Calu3 (cell line): Measurements from ENCODE around the gene CDC42EP1. TPM values are rescaled to one million over a fixed set of nuclear protein-coding genes. Genes with fewer than 3 reads are reported as not detected.

Experiments used
- BruUV-seq: library from RNA; stranded (reverse); fragments of 400-500 nt; replicated peaks from 2 replicates; lab custom pipeline; 2021; lab: Mats Ljungman, UMichigan
- CTCF ChIA-PET: fragments of 300-600 bp; sonication (Branson Sonifier 250); formaldehyde crosslinking; loops from one replicate; lab custom pipeline; 2022; ENCODE audit warnings: antibody characterized with exemption; lab: Charles Lee
- DNase-seq: peaks from one replicate; pipeline ENCODE4 v3.0.0; 2022
- H3K27ac Mint-ChIP-seq: one replicate; pipeline ENCODE4 v1.8.0; 2022; ENCODE audit warnings: mixed read lengths; ENCODE audit not compliant: unreplicated experiment
- H3K27me3 Mint-ChIP-seq: one replicate; pipeline ENCODE4 v1.8.0; 2022; ENCODE audit warnings: mixed read lengths; ENCODE audit not compliant: unreplicated experiment
- H3K36me3 Mint-ChIP-seq: one replicate; pipeline ENCODE4 v1.8.0; 2022; ENCODE audit warnings: mild to moderate bottlenecking, moderate library complexity, mixed read lengths; ENCODE audit not compliant: insufficient read depth, unreplicated experiment
- H3K4me1 Mint-ChIP-seq: one replicate; pipeline ENCODE4 v1.8.0; 2022; ENCODE audit warnings: mild to moderate bottlenecking, low read depth, mixed read lengths; ENCODE audit not compliant: unreplicated experiment
- H3K4me3 Mint-ChIP-seq: one replicate; pipeline ENCODE4 v1.8.0; 2022; ENCODE audit warnings: mild to moderate bottlenecking, low read depth, moderate library complexity, mixed read lengths; ENCODE audit not compliant: unreplicated experiment
- H3K9me3 Mint-ChIP-seq: one replicate; pipeline ENCODE4 v1.8.0; 2022; ENCODE audit warnings: low read depth, mixed read lengths; ENCODE audit not compliant: unreplicated experiment
- intact Hi-C: fragments of 100-400 bp; cut with micrococcal nuclease; formaldehyde crosslinking; loops from one replicate; pipeline ENCODE4 v1.10.0; 2022; ENCODE audit not compliant: unreplicated experiment
- total RNA-seq: library from RNA; stranded (reverse); gene quantifications from 2 replicates; pipeline ENCODE4 v1.2.3, GENCODE V29; 2022
- TF ChIP-seq, protein P1 (sequence below): fragments of 200-600 bp; IDR thresholded peaks from one replicate; pipeline ENCODE4 v1.8.0; 2022; ENCODE audit warnings: antibody characterized with exemption; ENCODE audit not compliant: unreplicated experiment

CDC42EP1 gene
- total RNA-seq, 1 experiment from 2014 or later = 162 TPM

- Mint-ChIP-seq H3K4me1 (peaks cover 53% of the 10 kb centered on the region), H3K27ac (peak overlapping the region; percentile 90), H3K4me3 (peak overlapping the region; percentile 36), H3K27me3 (no peaks in the 10 kb centered on the region), H3K9me3 (no peaks in the 10 kb centered on the region), H3K36me3 (peaks cover 56% of the 10 kb centered on the region)
- BruUV-seq = no TSS peak
- intact Hi-C loops = no loop called here
- DNase-seq = no peak
- CTCF ChIA-PET = interaction anchor here (0.7 to 2.1 kb wide), 3 partner anchors 10 to 15 kb away, joined by 3 to 26 read pairs (median 13); no protein-coding TSS in a partner anchor
- TF ChIP-seq, protein P1, sequence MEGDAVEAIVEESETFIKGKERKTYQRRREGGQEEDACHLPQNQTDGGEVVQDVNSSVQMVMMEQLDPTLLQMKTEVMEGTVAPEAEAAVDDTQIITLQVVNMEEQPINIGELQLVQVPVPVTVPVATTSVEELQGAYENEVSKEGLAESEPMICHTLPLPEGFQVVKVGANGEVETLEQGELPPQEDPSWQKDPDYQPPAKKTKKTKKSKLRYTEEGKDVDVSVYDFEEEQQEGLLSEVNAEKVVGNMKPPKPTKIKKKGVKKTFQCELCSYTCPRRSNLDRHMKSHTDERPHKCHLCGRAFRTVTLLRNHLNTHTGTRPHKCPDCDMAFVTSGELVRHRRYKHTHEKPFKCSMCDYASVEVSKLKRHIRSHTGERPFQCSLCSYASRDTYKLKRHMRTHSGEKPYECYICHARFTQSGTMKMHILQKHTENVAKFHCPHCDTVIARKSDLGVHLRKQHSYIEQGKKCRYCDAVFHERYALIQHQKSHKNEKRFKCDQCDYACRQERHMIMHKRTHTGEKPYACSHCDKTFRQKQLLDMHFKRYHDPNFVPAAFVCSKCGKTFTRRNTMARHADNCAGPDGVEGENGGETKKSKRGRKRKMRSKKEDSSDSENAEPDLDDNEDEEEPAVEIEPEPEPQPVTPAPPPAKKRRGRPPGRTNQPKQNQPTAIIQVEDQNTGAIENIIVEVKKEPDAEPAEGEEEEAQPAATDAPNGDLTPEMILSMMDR = no peak
These were observed 3.6 kb upstream of the CDC42EP1 start for GRCh38 chr22:37556710-37557109.

- peak overlapping the region; percentile 36 for H3K4me3 Mint-ChIP-seq
- CTCF ChIA-PET = interaction anchor here (0.6 to 2.1 kb wide), 10 partner anchors 8 to 175 kb away, joined by 3 to 26 read pairs (median 7); no protein-coding TSS in a partner anchor
- H3K9me3 Mint-ChIP-seq = no peaks in the 10 kb centered on the region
- H3K36me3 Mint-ChIP-seq = peaks cover 63% of the 10 kb centered on the region
- TF ChIP-seq, protein P1 = no peak
- H3K27me3 Mint-ChIP-seq = no peaks in the 10 kb centered on the region
- DNase-seq = peak; percentile 60
- peaks cover 59% of the 10 kb centered on the region for H3K4me1 Mint-ChIP-seq
- BruUV-seq = no TSS peak
- H3K27ac Mint-ChIP-seq = peak overlapping the region; percentile 90
- intact Hi-C loops = no loop called here
These were observed 2.8 kb upstream of the CDC42EP1 start for GRCh38 chr22:37557321-37558001.

DNA sequence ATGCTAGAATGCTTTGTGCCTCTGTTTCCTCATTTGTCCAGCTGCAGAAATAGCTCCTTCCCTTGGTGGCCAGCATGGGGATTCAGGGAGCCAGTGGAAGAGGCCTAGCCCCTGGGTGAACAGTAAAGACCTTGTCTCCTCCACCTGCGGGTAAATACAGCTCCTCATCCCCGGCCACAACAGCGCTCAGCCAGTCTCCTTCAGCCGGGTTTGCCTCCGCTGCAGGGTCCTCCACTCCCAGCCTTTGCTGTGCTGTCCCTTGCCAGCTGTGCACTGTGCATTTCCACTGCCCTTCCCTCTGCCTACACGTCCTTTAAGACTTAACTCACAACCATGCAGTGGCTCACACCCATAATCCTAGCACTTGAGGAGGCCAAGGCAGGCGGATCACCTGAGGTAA lies 1.5 kb upstream of the CDC42EP1 start:
- Mint-ChIP-seq H3K4me1 (peaks cover 66% of the 10 kb centered on the region), H3K4me3 (peak overlapping the region; percentile 87), H3K9me3 (no peaks in the 10 kb centered on the region), H3K36me3 (peaks cover 77% of the 10 kb centered on the region), H3K27ac (peak overlapping the region; percentile 90), H3K27me3 (no peaks in the 10 kb centered on the region)
- CTCF ChIA-PET = interaction anchor here (1.0 to 2.0 kb wide), 2 partner anchors 11 to 16 kb away, joined by 5 to 6 read pairs; no protein-coding TSS in a partner anchor
- TF ChIP-seq, protein P1 = no peak
- intact Hi-C loops = no loop called here
- BruUV-seq = no TSS peak
- no peak for DNase-seq

GRCh38 chr22:37559521-37559900 lies 769 bp upstream of the CDC42EP1 start:
- TF ChIP-seq, protein P1 = no peak
- Mint-ChIP-seq H3K9me3 (no peaks in the 10 kb centered on the region), H3K4me1 (peaks cover 73% of the 10 kb centered on the region), H3K4me3 (peak overlapping the region; percentile 87), H3K36me3 (peaks cover 84% of the 10 kb centered on the region), H3K27me3 (no peaks in the 10 kb centered on the region), H3K27ac (peak overlapping the region; percentile 90)
- BruUV-seq = TSS peak; percentile 71
- intact Hi-C loops = no loop called here
- no peak for DNase-seq
- CTCF ChIA-PET = interaction anchor here (1.2 to 1.3 kb wide), 2 partner anchors 10 to 18 kb away, joined by 3 to 6 read pairs; no protein-coding TSS in a partner anchor
